Endothelial cell of hepatic sinusoid (primary cell): Measurements from ENCODE around the gene UGT3A1.
"Not testable (repeated sequence)": the region's sequence is repeated elsewhere in the genome, so short reads cannot be mapped to it uniquely, and the experiment has no call there.

ENCODE experiments used
- in situ Hi-C: cut with HindIII; loops from 2 replicates; pipeline ENCODE4 v1.10.0; 2017; ENCODE audit warnings: low sequenced_read_pairs

The UGT3A1 gene

GRCh38 chr5:35990941-35991611 lies at the start of gene UGT3A1:
UGT3A1 (minus strand) TSS chr5:35991390; CDS start chr5:35991240, 150 bp downstream.
- in situ Hi-C loops: no loop called here

- in situ Hi-C loops: no loop called here
Measured at GRCh38 chr5:36035696-36036095, 44.5 kb upstream of the UGT3A1 start.

GRCh38 chr5:36034536-36035134 lies 43.4 kb upstream of the UGT3A1 start:
- in situ Hi-C loops: not testable (repeated sequence)

DNA sequence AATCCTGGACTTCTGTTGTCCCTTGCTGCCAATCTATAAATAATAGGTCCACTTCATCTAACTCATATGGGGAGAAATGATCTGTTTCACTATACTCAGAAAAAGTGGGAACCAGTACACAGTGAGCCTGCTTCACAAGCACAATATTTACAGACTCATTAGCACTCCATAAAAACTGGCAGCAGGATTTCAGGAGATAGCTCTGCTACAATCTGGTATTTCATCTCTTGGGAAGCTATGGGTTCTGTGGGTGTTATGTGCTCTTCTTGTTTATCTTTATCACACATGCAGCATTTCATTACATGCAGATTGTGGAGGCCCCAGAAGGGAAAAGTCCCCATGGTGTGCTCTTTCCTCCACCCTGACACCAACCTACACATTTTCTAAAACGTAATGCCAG lies 42.3 kb upstream of the UGT3A1 start:
- in situ Hi-C loops: no loop called here

GRCh38 chr5:36033047-36033446 lies 41.9 kb upstream of the UGT3A1 start:
- in situ Hi-C loops: no loop called here

GRCh38 chr5:36031223-36031622 lies 40.0 kb upstream of the UGT3A1 start:
- in situ Hi-C loops: no loop called here

DNA sequence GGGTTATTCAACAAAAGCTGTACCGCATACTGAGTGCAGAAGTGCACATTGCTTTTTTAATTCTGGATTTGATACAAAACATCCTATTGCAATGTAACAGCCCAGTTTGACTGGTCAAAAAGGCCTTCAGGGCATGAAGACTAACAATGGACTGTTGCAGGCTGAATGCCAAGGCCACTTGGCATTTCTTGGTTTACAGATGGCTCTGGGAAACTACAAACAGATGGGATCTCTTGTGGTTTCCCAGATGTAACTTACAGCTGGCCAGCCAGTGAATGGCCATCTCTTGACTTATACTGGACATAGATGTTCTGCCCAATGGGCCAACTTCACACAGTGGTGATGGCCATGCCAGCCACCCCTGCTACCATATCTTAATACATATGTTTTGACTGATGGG lies 38.7 kb upstream of the UGT3A1 start:
- in situ Hi-C loops: no loop called here

GRCh38 chr5:36028816-36029465 lies 37.8 kb upstream of the UGT3A1 start:
- in situ Hi-C loops: no loop called here

DNA sequence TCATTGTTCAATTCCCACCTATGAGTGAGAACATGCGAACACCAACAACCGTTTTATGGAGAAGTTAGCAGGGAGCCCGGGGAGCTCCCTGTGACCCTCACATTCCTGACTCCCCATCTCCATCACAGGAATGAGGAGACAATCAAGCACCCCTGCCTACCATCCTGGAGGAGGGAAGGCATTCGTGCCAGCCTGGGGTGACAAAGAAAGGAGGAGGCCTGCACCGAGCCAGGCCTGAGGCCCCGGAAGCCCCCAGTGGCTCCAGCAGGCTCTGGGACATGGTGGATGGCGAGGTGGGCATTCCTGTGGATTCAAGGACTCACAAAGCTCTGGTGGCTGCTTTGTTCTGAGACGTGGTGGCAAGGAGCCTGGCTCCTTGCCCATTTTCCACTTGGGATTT lies 36.5 kb upstream of the UGT3A1 start:
- in situ Hi-C loops: no loop called here

DNA sequence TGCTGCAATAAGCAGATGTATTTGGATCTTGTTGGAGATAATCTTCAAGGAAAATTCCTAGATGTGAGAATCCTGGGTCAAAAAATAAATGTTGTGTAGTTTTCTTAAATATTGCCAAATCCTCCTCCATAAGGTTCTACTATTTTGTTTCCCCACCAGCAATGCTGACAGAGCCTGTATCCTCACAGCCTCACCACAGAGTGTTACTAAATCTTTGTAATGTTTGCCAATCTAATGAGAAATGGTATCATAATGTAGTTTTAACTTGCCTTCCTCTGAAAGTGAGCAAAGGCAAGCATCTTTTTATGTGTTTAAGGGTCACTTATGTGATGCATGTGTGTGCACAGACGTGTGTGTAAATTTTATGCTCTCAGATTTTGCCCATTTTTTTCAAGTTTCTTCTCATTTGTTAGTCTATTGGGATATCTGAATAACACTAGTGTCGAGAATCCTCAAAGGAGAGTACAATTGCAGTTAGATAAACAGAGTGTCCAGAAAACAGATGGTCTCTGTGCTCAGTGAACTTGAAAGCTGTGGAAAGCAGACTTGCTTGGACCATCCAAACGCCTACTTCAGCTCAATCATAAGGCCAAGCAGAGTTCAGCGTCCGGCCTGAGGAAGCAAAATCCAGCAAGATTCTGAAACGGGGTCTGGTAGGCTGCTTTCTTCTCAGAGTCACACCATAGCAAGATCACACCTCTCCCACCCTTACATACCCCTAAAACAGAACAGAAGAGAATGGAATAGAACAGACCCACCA lies 35.7 kb upstream of the UGT3A1 start:
- in situ Hi-C loops: no loop called here

- in situ Hi-C loops: not testable (repeated sequence)
Measured at GRCh38 chr5:36022246-36022645, 31.1 kb upstream of the UGT3A1 start.

DNA sequence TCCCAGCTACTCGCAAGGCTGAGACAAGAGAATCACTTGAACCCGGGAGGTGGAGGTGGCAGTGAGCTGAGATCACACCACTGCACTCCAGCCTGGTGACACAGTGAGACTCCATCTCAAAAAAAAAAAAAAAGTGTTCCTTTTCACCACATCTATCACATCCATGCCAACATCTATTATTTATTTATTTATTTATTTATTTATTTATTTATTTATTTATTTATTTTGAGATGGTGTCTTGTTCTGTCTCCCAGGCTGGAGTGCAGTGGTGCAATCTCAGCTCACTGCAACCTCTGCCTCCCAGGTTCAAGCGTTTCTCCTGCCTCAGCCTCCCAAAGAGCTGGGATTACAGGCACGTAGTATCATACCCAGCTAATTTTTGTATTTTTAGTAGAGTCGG lies 28.4 kb upstream of the UGT3A1 start:
- in situ Hi-C loops: not testable (repeated sequence)

- in situ Hi-C loops: no loop called here
Measured at GRCh38 chr5:36017622-36018021, 26.4 kb upstream of the UGT3A1 start.

GRCh38 chr5:36017004-36017403 lies 25.8 kb upstream of the UGT3A1 start:
- in situ Hi-C loops: no loop called here

GRCh38 chr5:36013182-36013581 lies 22.0 kb upstream of the UGT3A1 start:
- in situ Hi-C loops: no loop called here

- in situ Hi-C loops: no loop called here
Measured at GRCh38 chr5:36009698-36010097, 18.5 kb upstream of the UGT3A1 start.

DNA sequence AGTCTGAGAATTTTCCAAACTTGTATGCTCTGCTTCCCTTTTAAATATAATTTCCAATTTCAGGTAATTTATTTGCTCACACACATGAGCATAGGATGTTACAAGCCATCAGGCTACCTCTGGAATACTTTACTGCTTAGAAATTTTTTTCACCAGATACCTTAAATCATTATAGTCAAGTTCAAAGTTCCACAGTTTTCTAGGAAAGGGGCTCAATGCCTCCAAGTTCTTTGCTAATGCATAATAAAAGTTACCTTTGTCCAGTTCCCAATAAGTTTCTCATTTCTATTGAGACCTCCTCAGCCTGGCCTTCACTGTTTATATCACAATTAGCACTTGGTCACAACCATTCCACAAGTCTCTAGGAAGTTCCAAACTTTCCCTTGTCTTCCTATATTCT lies 16.2 kb upstream of the UGT3A1 start:
- in situ Hi-C loops: no loop called here

- in situ Hi-C loops: no loop called here
Measured at GRCh38 chr5:36006163-36006562, 15.0 kb upstream of the UGT3A1 start.

DNA sequence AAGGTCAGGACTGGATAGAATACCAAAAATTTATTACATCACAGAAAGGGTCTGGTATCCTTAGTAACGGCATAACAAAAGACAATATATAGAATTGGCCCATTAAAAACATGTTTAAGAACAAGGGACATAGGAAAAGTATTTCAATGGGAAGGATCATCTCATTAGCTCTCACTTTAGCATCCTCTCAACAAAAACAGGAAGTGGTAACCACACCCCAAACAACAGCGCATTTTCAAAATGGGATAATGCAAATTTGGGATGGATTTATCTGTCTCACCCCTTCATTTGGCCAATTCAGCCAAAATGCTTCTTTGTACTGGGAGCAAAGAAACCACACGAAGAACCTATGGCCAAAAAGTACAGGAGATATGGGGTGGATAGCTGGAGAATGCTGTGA lies 9.8 kb upstream of the UGT3A1 start:
- in situ Hi-C loops: no loop called here

DNA sequence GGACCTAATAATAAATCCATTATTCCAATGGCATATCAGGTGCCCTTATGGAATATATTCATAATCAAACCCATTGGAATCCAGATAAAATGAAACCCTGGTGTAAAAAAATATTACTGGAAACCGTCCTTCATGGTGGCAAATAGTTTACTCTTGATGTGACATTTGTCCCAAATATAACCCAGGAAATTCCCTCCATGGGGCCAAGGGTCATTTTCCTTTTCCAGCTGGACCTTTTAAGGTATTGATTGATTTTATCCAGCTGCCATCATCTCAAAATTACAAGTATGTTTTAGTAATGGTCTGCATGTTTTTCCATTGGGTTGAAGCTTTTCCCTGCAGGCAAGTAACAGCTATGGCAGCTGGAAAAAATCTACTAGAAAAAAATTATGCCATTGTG lies 8.4 kb upstream of the UGT3A1 start:
- in situ Hi-C loops: no loop called here

DNA sequence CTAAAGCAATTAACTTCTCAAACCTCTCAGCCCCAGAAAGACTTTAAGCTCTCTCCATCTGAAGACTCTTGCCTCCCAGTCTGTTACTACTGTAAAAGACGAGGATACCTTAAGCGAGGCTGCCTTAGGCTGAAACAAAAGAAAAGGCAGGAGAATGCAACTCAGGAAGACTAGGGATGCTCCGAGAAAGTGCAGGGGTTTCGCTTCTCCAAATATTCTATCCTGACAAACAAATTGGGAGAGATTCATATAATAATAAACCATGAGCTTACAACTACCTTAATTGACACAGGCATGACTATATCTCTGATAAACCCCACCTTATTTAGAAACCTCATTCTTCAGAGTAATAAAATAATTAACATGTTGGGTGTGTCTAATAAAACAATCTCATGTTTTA lies 4.9 kb upstream of the UGT3A1 start:
- in situ Hi-C loops: no loop called here

DNA sequence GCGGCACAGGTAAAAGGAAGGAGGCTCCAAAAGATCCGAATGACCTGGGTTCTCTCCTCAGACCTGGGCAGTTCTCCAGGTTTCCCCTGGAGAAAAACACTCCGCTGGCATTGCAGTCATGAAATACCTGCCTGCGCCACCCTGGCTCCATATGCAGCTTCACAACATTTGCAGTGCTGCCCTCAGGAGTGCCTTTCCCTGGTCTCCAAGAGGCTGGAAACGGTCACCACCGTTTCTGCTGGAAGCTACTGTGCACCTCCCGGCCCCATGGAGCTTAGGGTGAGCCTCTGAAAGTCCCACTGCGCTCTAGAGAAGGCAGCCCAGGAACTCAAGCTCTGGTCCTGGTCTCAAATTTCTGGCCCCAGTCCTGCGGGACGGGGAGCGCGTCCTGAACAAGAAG lies 670 bp downstream of the UGT3A1 start:
- in situ Hi-C loops: no loop called here
